ENCODE measurements around the gene ETFA. TPM values are rescaled to one million over a fixed set of nuclear protein-coding genes. Genes with fewer than 3 reads are reported as not detected.
A peak's percentile ranks its signal among the peaks of the same experiment; 100 is the strongest.

ETFA gene
- total RNA-seq, 1 experiment from 2014 or later = 157 TPM

GRCh38 chr15:76342382-76343201 lies 31.3 kb upstream of the ETFA start:
- no peak for DNase-seq (ENCODE audit: low read depth, low spot score)
- in situ Hi-C loops (cut with HindIII; ENCODE audit: low pct_unique_long_range_greater_than_20kb, low sequenced_read_pairs) = no loop called here

DNA sequence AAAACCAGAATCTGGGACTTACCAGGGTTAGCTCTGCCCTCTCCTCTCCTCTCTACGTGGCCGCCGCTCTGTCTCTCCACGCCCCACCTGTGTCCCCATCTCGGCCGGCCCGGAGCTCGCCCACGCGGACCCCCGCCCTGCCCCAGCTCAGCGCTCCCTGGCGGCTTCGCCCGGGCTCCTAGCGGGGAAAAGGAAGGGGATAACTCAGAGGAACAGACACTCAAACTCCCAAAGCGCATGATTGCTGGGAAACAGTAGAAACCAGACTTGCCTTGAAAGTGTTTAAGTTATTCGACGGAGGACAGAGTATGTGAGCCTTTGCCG lies 30.8 kb upstream of the ETFA start:
- no peak for DNase-seq (ENCODE audit: low read depth, low spot score)
- in situ Hi-C loops (cut with HindIII; ENCODE audit: low pct_unique_long_range_greater_than_20kb, low sequenced_read_pairs) = no loop called here

GRCh38 chr15:76341366-76342057 lies 30.2 kb upstream of the ETFA start:
- in situ Hi-C loops (cut with HindIII; ENCODE audit: low pct_unique_long_range_greater_than_20kb, low sequenced_read_pairs) = no loop called here
- DNase-seq (ENCODE audit: low read depth, low spot score) = no peak

DNA sequence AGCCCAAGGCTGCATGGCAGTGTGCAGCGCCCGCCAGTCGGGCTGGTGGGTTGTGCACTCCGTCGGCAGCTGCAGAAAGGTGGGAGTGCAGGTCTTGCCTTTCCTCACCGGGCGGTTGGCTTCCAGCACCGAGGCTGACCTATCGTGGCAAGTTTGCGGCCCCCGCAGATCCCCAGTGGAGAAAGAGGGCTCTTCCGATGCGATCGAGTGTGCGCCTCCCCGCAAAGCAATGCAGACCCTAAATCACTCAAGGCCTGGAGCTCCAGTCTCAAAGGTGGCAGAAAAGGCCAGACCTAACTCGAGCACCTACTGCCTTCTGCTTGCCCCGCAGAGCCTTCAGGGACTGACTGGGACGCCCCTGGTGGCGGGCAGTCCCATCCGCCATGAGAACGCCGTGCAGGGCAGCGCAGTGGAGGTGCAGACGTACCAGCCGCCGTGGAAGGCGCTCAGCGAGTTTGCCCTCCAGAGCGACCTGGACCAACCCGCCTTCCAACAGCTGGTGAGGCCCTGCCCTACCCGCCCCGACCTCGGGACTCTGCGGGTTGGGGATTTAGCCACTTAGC lies 29.6 kb upstream of the ETFA start:
- in situ Hi-C loops (cut with HindIII; ENCODE audit: low pct_unique_long_range_greater_than_20kb, low sequenced_read_pairs) = no loop called here
- peak; percentile 26 for DNase-seq (ENCODE audit: low read depth, low spot score)

- in situ Hi-C loops (cut with HindIII; ENCODE audit: low pct_unique_long_range_greater_than_20kb, low sequenced_read_pairs) = no loop called here
- DNase-seq (ENCODE audit: low read depth, low spot score) = peak; percentile 7
Observed at GRCh38 chr15:76340198-76340802, 29.0 kb upstream of the ETFA start.

DNA sequence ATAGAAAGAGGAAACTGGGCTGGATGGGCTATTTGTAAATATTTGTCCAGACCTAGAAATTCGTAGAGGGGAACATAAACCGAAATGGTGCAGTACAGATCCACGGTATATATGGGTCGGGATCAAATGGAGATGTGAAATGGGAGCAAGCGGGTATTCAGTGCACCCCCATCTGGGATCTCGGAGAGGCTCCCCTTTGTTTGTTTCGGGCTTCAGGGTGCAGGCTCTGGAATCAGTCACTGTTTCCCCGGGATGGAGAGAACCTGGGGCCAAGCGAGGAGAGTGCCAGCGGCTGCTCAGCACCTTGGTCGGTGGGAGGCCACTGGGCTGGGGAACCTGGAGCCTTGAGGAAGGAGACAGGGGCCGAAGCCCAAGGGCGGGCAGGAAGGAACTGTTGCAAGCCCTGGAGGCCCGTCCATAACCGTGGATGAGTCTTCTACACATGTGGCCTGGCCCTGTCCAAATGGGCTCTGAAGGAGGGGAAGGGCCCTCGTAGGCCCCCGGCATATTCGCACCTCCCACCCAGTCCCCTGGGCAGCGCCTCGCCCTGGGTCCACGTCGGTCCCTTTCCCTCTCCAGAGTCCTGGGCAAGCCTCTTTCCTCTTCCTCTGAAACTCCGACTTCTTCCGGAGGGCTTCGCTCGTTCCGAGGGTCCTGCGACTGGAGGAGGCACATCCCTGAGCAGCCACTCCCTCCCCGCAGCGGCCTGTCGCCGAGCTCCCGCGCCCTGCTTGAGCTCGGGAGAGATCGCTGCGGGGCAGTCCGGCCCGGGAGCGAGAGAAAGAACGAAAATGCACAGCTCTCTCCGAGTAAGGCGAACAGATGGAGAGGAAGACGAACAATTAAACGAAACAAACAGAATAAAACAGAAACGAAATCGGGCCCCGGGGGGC lies 28.3 kb upstream of the ETFA start:
- in situ Hi-C loops (cut with HindIII; ENCODE audit: low pct_unique_long_range_greater_than_20kb, low sequenced_read_pairs) = no loop called here
- no peak for DNase-seq (ENCODE audit: low read depth, low spot score)

GRCh38 chr15:76338486-76339304 lies 27.4 kb upstream of the ETFA start:
- in situ Hi-C loops (cut with HindIII; ENCODE audit: low pct_unique_long_range_greater_than_20kb, low sequenced_read_pairs) = no loop called here
- DNase-seq (ENCODE audit: low read depth, low spot score) = no peak

DNA sequence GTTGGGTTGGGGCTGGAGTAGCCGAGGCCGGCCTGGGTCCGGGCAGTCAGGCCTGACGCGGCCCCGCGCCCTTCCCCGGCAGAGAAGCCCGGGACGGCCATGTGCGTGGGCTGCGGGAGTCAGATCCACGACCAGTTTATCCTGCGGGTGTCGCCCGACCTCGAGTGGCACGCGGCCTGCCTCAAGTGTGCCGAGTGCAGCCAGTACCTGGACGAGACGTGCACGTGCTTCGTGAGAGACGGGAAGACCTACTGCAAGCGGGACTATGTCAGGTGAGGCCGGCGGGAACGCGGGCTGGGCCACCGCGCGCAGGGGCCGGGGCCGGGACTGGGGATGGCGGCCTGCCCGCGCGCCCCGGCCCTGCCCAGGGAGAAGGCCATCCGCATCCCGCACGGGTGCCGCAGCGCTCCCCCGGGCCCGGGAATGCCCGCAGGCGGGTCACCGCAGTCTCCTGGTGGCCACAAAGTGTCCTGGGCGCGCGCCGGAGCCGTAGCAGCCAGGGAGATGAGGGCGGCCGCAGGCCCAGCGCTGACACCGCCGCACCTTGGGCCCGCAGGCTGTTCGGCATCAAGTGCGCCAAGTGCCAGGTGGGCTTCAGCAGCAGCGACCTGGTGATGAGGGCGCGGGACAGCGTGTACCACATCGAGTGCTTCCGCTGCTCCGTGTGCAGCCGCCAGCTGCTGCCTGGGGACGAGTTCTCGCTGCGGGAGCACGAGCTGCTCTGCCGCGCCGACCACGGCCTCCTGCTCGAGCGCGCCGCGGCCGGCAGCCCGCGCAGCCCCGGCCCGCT lies 26.6 kb upstream of the ETFA start:
- in situ Hi-C loops (cut with HindIII; ENCODE audit: low pct_unique_long_range_greater_than_20kb, low sequenced_read_pairs) = no loop called here
- no peak for DNase-seq (ENCODE audit: low read depth, low spot score)

GRCh38 chr15:76337059-76337695 lies 25.9 kb upstream of the ETFA start:
- DNase-seq (ENCODE audit: low read depth, low spot score) = no peak
- in situ Hi-C loops (cut with HindIII; ENCODE audit: low pct_unique_long_range_greater_than_20kb, low sequenced_read_pairs) = no loop called here

- in situ Hi-C loops (cut with HindIII; ENCODE audit: low pct_unique_long_range_greater_than_20kb, low sequenced_read_pairs) = no loop called here
- no peak for DNase-seq (ENCODE audit: low read depth, low spot score)
Observed at GRCh38 chr15:76336254-76337058, 25.2 kb upstream of the ETFA start, which contains the start of gene ISL2. Gene ISL2 (plus strand): TSS chr15:76336773. CDS start chr15:76336884, 111 bp downstream.

GRCh38 chr15:76335307-76336253 lies 24.3 kb upstream of the ETFA start:
- no peak for DNase-seq (ENCODE audit: low read depth, low spot score)
- in situ Hi-C loops (cut with HindIII; ENCODE audit: low pct_unique_long_range_greater_than_20kb, low sequenced_read_pairs) = no loop called here

- in situ Hi-C loops (cut with HindIII; ENCODE audit: low pct_unique_long_range_greater_than_20kb, low sequenced_read_pairs) = no loop called here
- no peak for DNase-seq (ENCODE audit: low read depth, low spot score)
Observed at GRCh38 chr15:76334438-76335306, 23.4 kb upstream of the ETFA start.

Data from SK-MEL-5 (cell line).